ENCODE measurements around the gene EVX1. TPM values are rescaled to one million over a fixed set of nuclear protein-coding genes. Genes with fewer than 3 reads are reported as not detected.

The EVX1 gene
- total RNA-seq, 1 donor = not detected

- no peaks in the 10 kb centered on the region for H3K9me3 ChIP-seq (ENCODE audit: low read depth, low read length)
- peaks cover 3% of the 10 kb centered on the region for H3K4me1 ChIP-seq (ENCODE audit: insufficient read depth, low read length)
- no peak overlapping the region for H3K4me3 ChIP-seq (ENCODE audit: low read length)
- H3K27me3 ChIP-seq (ENCODE audit: insufficient read depth, low read length) = peaks cover 98% of the 10 kb centered on the region
Observed at GRCh38 chr7:27248911-27249723, 6.5 kb downstream of the EVX1 start.

- Histone ChIP-seq H3K9me3 (ENCODE audit: low read depth, low read length) (no peaks in the 10 kb centered on the region), H3K4me1 (ENCODE audit: insufficient read depth, low read length) (peaks cover 3% of the 10 kb centered on the region), H3K4me3 (ENCODE audit: low read length) (no peak overlapping the region), H3K27me3 (ENCODE audit: insufficient read depth, low read length) (peaks cover 98% of the 10 kb centered on the region)
Observed at GRCh38 chr7:27249724-27250556, 7.3 kb downstream of the EVX1 start.

GRCh38 chr7:27250557-27251070 is 8.0 kb downstream of the EVX1 start:
- peaks cover 3% of the 10 kb centered on the region for H3K4me1 ChIP-seq (ENCODE audit: insufficient read depth, low read length)
- peaks cover 96% of the 10 kb centered on the region for H3K27me3 ChIP-seq (ENCODE audit: insufficient read depth, low read length)
- no peaks in the 10 kb centered on the region for H3K9me3 ChIP-seq (ENCODE audit: low read depth, low read length)
- no peak overlapping the region for H3K4me3 ChIP-seq (ENCODE audit: low read length)

GRCh38 chr7:27251136-27251651 is 8.6 kb downstream of the EVX1 start:
- peaks cover 92% of the 10 kb centered on the region for H3K27me3 ChIP-seq (ENCODE audit: insufficient read depth, low read length)
- H3K9me3 ChIP-seq (ENCODE audit: low read depth, low read length) = no peaks in the 10 kb centered on the region
- peaks cover 3% of the 10 kb centered on the region for H3K4me1 ChIP-seq (ENCODE audit: insufficient read depth, low read length)
- H3K4me3 ChIP-seq (ENCODE audit: low read length) = no peak overlapping the region

- H3K27me3 ChIP-seq (ENCODE audit: insufficient read depth, low read length) = peaks cover 87% of the 10 kb centered on the region
- H3K4me3 ChIP-seq (ENCODE audit: low read length) = no peak overlapping the region
- H3K9me3 ChIP-seq (ENCODE audit: low read depth, low read length) = no peaks in the 10 kb centered on the region
- H3K4me1 ChIP-seq (ENCODE audit: insufficient read depth, low read length) = peaks cover 3% of the 10 kb centered on the region
Observed at GRCh38 chr7:27251652-27252590, 9.3 kb downstream of the EVX1 start.

GRCh38 chr7:27254625-27255024 is 12.0 kb downstream of the EVX1 start:
- peaks cover 3% of the 10 kb centered on the region for H3K4me1 ChIP-seq (ENCODE audit: insufficient read depth, low read length)
- H3K9me3 ChIP-seq (ENCODE audit: low read depth, low read length) = no peaks in the 10 kb centered on the region
- peaks cover 66% of the 10 kb centered on the region for H3K27me3 ChIP-seq (ENCODE audit: insufficient read depth, low read length)
- H3K4me3 ChIP-seq (ENCODE audit: low read length) = no peak overlapping the region

- H3K27me3 ChIP-seq (ENCODE audit: insufficient read depth, low read length) = peaks cover 22% of the 10 kb centered on the region
- no peak overlapping the region for H3K4me3 ChIP-seq (ENCODE audit: low read length)
- H3K4me1 ChIP-seq (ENCODE audit: insufficient read depth, low read length) = no peaks in the 10 kb centered on the region
- H3K9me3 ChIP-seq (ENCODE audit: low read depth, low read length) = no peaks in the 10 kb centered on the region
Observed at GRCh38 chr7:27260211-27260610, 17.6 kb downstream of the EVX1 start.

- no peaks in the 10 kb centered on the region for H3K4me1 ChIP-seq (ENCODE audit: insufficient read depth, low read length)
- H3K4me3 ChIP-seq (ENCODE audit: low read length) = no peak overlapping the region
- no peaks in the 10 kb centered on the region for H3K9me3 ChIP-seq (ENCODE audit: low read depth, low read length)
- peaks cover 18% of the 10 kb centered on the region for H3K27me3 ChIP-seq (ENCODE audit: insufficient read depth, low read length)
Observed at GRCh38 chr7:27262121-27262520, 19.5 kb downstream of the EVX1 start.

GRCh38 chr7:27263781-27264180 is 21.2 kb downstream of the EVX1 start:
- H3K4me1 ChIP-seq (ENCODE audit: insufficient read depth, low read length) = no peaks in the 10 kb centered on the region
- H3K9me3 ChIP-seq (ENCODE audit: low read depth, low read length) = no peaks in the 10 kb centered on the region
- peaks cover 12% of the 10 kb centered on the region for H3K27me3 ChIP-seq (ENCODE audit: insufficient read depth, low read length)
- no peak overlapping the region for H3K4me3 ChIP-seq (ENCODE audit: low read length)

- H3K9me3 ChIP-seq (ENCODE audit: low read depth, low read length) = no peaks in the 10 kb centered on the region
- H3K4me1 ChIP-seq (ENCODE audit: insufficient read depth, low read length) = no peaks in the 10 kb centered on the region
- H3K4me3 ChIP-seq (ENCODE audit: low read length) = no peak overlapping the region
- peaks cover 6% of the 10 kb centered on the region for H3K27me3 ChIP-seq (ENCODE audit: insufficient read depth, low read length)
Observed at GRCh38 chr7:27269455-27269854, 26.9 kb downstream of the EVX1 start.

GRCh38 chr7:27271384-27271783 is 28.8 kb downstream of the EVX1 start:
- H3K4me3 ChIP-seq (ENCODE audit: low read length) = no peak overlapping the region
- H3K4me1 ChIP-seq (ENCODE audit: insufficient read depth, low read length) = no peaks in the 10 kb centered on the region
- H3K27me3 ChIP-seq (ENCODE audit: insufficient read depth, low read length) = peaks cover 6% of the 10 kb centered on the region
- no peaks in the 10 kb centered on the region for H3K9me3 ChIP-seq (ENCODE audit: low read depth, low read length)

- H3K27me3 ChIP-seq (ENCODE audit: insufficient read depth, low read length) = peaks cover 4% of the 10 kb centered on the region
- H3K4me1 ChIP-seq (ENCODE audit: insufficient read depth, low read length) = no peaks in the 10 kb centered on the region
- H3K9me3 ChIP-seq (ENCODE audit: low read depth, low read length) = no peaks in the 10 kb centered on the region
- no peak overlapping the region for H3K4me3 ChIP-seq (ENCODE audit: low read length)
Observed at GRCh38 chr7:27277628-27278027, 35.0 kb downstream of the EVX1 start.

GRCh38 chr7:27283558-27283957 is 41.0 kb downstream of the EVX1 start:
- Histone ChIP-seq H3K4me3 (ENCODE audit: low read length) (no peak overlapping the region), H3K4me1 (ENCODE audit: insufficient read depth, low read length) (no peaks in the 10 kb centered on the region), H3K27me3 (ENCODE audit: insufficient read depth, low read length) (peaks cover 9% of the 10 kb centered on the region), H3K9me3 (ENCODE audit: low read depth, low read length) (no peaks in the 10 kb centered on the region)

GRCh38 chr7:27295236-27295635 is 52.6 kb downstream of the EVX1 start:
- Histone ChIP-seq H3K9me3 (ENCODE audit: low read depth, low read length) (no peaks in the 10 kb centered on the region), H3K4me3 (ENCODE audit: low read length) (no peak overlapping the region), H3K4me1 (ENCODE audit: insufficient read depth, low read length) (no peaks in the 10 kb centered on the region), H3K27me3 (ENCODE audit: insufficient read depth, low read length) (no peaks in the 10 kb centered on the region)

Measured in mononuclear cell (primary cell).